Mammary epithelial cell (primary cell): ENCODE results near the gene TNRC6C.

ENCODE experiments used
- CTCF ChIP-seq, 2 donors: IDR thresholded peaks in 1 of 2; conservative IDR thresholded peaks in 1 of 2; 2 replicates each; pipeline ENCODE4 v1.5.1; 2011 to 2012; ENCODE audit warnings: inconsistent platforms in 2 of 2, low read length in 2 of 2, mild to moderate bottlenecking in 2 of 2, control low read depth in 1 of 2, low read depth in 1 of 2; ENCODE audit not compliant: insufficient read depth in 1 of 2; ENCODE audit errors: extremely low read depth in 1 of 2
- EZH2 ChIP-seq: IDR thresholded peaks from 2 replicates; pipeline ENCODE4 v1.6.1; 2012; ENCODE audit warnings: low read length, inconsistent platforms, borderline replicate concordance

GRCh38 chr17:78032166-78032565 lies 73.7 kb downstream of the TNRC6C start:
- TF ChIP-seq EZH2 (no peak), CTCF (conservative IDR thresholded peaks at IDR 0.05 in 1 of 2, IDR thresholded peaks at IDR 0.05 in 1 of 2; ENCODE audit: extremely low read depth in 1 of 2, insufficient read depth in 1 of 2, low read depth in 1 of 2, low read length in 2 of 2) (no peak)
